ENCODE results near the gene INSIG1. TPM values are rescaled to one million over a fixed set of nuclear protein-coding genes. Genes with fewer than 3 reads are reported as not detected.

The INSIG1 gene
- total RNA-seq, 1 experiment from 2014 or later, result 92.6 TPM

DNA sequence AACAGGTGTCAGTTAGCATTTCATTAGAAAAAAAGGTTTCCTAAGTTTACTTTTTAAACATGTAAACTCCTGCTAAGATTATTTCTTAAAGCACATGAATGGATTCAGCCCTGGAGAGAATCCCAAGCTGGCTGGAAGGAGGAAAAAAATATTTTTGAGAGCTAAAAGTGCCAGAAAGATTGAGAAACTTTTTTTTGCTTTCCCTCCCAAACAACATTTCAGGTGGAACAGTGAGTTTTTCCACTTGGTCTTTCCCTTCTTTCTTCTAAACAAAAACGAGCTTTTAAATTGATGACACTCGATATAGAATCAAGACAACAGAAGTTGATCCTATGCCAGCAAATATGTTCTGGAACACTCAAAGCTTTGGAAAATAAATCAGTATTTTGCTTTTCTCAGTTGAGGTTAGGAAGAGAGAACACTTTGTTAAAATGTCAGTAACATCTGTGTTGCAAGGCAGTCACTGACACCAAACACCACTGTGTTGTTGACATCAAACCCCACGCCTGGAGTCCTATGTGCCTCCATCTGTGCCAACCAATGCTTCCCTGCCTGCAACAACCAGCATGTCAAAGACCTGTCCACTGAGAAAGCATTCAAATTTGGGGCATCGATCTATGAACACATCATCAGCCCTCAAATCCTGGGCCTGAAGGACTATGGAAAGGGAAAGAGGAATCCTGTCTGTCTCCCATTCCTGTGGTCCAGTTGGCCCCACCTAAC lies 22.9 kb upstream of the INSIG1 start:
- Histone ChIP-seq H3K4me1 (ENCODE audit: control insufficient read depth, insufficient read depth, low read length) (no peaks in the 10 kb centered on the region), H3K4me3 (ENCODE audit: low read depth in 2 of 2, low read length in 2 of 2) (no peak overlapping the region), H3K27me3 (ENCODE audit: control insufficient read depth, insufficient read depth, low read length) (peaks cover 2% of the 10 kb centered on the region; the same call in 1 of the 2 replicates), H3K27ac (ENCODE audit: low read length) (no peak overlapping the region), H3K9me3 (ENCODE audit: control insufficient read depth, insufficient read depth, low read depth, low read length) (no peaks in the 10 kb centered on the region), H3K36me3 (ENCODE audit: control insufficient read depth, insufficient read depth, low read length) (no peaks in the 10 kb centered on the region)
- CTCF ChIA-PET, result interaction anchor here (0.6 kb wide), 1 partner anchor 84 kb away, joined by 3 read pairs; no protein-coding TSS in a partner anchor
- no peak for TF ChIP-seq TCF7L2 (IDR thresholded peaks at IDR 0.05; ENCODE audit: low read depth, low read length)
- TF ChIP-seq POLR2AphosphoS5 (IDR thresholded peaks at IDR 0.05; ENCODE audit: low read depth, low read length), result no peak
- TF ChIP-seq REST (IDR thresholded peaks at IDR 0.05; ENCODE audit: insufficient read depth in 1 of 2, low read depth in 2 of 2, low read length in 1 of 2), result no peak
- no peak for TF ChIP-seq SIN3A (IDR thresholded peaks at IDR 0.05; ENCODE audit: borderline replicate concordance, insufficient read depth, low read depth, low read length)
- TF ChIP-seq, protein P1, sequence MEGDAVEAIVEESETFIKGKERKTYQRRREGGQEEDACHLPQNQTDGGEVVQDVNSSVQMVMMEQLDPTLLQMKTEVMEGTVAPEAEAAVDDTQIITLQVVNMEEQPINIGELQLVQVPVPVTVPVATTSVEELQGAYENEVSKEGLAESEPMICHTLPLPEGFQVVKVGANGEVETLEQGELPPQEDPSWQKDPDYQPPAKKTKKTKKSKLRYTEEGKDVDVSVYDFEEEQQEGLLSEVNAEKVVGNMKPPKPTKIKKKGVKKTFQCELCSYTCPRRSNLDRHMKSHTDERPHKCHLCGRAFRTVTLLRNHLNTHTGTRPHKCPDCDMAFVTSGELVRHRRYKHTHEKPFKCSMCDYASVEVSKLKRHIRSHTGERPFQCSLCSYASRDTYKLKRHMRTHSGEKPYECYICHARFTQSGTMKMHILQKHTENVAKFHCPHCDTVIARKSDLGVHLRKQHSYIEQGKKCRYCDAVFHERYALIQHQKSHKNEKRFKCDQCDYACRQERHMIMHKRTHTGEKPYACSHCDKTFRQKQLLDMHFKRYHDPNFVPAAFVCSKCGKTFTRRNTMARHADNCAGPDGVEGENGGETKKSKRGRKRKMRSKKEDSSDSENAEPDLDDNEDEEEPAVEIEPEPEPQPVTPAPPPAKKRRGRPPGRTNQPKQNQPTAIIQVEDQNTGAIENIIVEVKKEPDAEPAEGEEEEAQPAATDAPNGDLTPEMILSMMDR (IDR thresholded peaks at IDR 0.05), result no peak
- POLR2A ChIA-PET, result no interaction called here
- DNase-seq (ENCODE audit: low read depth, low spot score), result no peak
- ATAC-seq, result no peak
- no TSS peak for BruUV-seq (replicated peaks)
- intact Hi-C loops (cut with micrococcal nuclease; ENCODE audit: unreplicated experiment) (no loop called here), in situ Hi-C loops (cut with HindIII; ENCODE audit: low pct_unique_long_range_greater_than_20kb, low sequenced_read_pairs) (no loop called here)

DNA sequence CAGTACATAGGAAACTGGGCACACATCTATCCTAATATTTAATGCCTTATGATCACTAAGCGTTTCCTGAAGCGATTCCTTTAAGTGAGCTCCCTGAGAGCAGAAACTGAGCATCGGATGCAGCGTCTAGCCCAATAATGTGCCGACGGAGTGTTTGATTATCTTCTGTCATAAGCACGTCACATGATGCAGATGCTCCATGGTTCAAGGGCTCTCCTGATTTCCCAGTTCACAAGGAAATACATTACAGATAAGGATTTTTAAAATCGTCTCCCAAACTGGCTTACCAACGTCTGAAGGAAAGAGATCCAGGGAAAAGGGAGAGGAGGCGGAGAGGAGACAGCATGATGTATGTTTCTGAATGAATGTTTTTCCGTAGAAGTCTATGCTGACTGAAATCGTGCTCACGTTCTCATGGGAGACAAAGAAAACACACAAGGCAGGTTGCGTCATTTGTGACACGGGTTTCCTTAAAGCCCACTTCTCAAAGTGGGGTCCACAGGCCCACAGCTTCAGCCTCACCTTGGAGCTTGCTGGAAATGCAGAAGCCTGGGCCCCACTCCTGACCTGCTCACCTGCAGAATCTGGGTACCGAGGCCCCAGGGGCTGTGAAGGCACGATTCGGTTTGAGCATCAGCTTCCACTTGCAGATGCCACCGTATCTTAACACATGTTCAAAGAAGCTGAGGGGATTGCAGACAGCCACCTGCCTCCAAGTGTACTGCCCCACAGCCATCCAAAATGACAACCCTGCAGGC lies 21.5 kb upstream of the INSIG1 start:
- Histone ChIP-seq H3K27ac (ENCODE audit: low read length) (no peak overlapping the region), H3K36me3 (ENCODE audit: control insufficient read depth, insufficient read depth, low read length) (no peaks in the 10 kb centered on the region), H3K27me3 (ENCODE audit: control insufficient read depth, insufficient read depth, low read length) (peaks cover 5% of the 10 kb centered on the region), H3K4me3 (ENCODE audit: low read depth in 2 of 2, low read length in 2 of 2) (no peak overlapping the region), H3K9me3 (ENCODE audit: control insufficient read depth, insufficient read depth, low read depth, low read length) (no peaks in the 10 kb centered on the region), H3K4me1 (ENCODE audit: control insufficient read depth, insufficient read depth, low read length) (no peaks in the 10 kb centered on the region)
- ChIA-PET CTCF (no interaction called here), POLR2A (interaction anchor here (0.6 kb wide), 1 partner anchor 1181 kb away, joined by 3 read pairs; no protein-coding TSS in a partner anchor)
- in situ Hi-C loops (cut with HindIII; ENCODE audit: low pct_unique_long_range_greater_than_20kb, low sequenced_read_pairs) (no loop called here), intact Hi-C loops (cut with micrococcal nuclease; ENCODE audit: unreplicated experiment) (no loop called here)
- no peak for ATAC-seq
- BruUV-seq (replicated peaks), result no TSS peak
- TF ChIP-seq, protein P1 (IDR thresholded peaks at IDR 0.05), result no peak
- TF ChIP-seq POLR2AphosphoS5 (IDR thresholded peaks at IDR 0.05; ENCODE audit: low read depth, low read length) (no peak), REST (IDR thresholded peaks at IDR 0.05; ENCODE audit: insufficient read depth in 1 of 2, low read depth in 2 of 2, low read length in 1 of 2) (no peak), TCF7L2 (IDR thresholded peaks at IDR 0.05; ENCODE audit: low read depth, low read length) (no peak), SIN3A (IDR thresholded peaks at IDR 0.05; ENCODE audit: borderline replicate concordance, insufficient read depth, low read depth, low read length) (no peak)
- no peak for DNase-seq (ENCODE audit: low read depth, low spot score)
